Ascending aorta (tissue), 2 donors: ENCODE measurements around the gene POMT1. TPM values are rescaled to one million over a fixed set of nuclear protein-coding genes. Genes with fewer than 3 reads are reported as not detected.

ENCODE experiments used
- DNase-seq, 2 donors: peaks; one replicate each; pipeline ENCODE4 v3.0.0-alpha.2; 2019; ENCODE audit warnings: low spot score in 2 of 2
- H3K27ac ChIP-seq, 2 donors: fragments of 200-600 bp; sonication (generic); one replicate each; pipeline ENCODE4 v1.5.1; 2016 to 2017; ENCODE audit warnings: mild to moderate bottlenecking in 1 of 2
- H3K27me3 ChIP-seq: fragments of 200-600 bp; sonication (generic); one replicate; pipeline ENCODE4 v1.5.1; 2017
- H3K36me3 ChIP-seq, 2 donors: fragments of 200-600 bp; sonication (generic); one replicate each; pipeline ENCODE4 v1.5.1; 2016
- H3K4me1 ChIP-seq, 2 donors: fragments of 200-600 bp; sonication (generic); one replicate each; pipeline ENCODE4 v1.5.1; 2016 to 2017; ENCODE audit warnings: mild to moderate bottlenecking in 1 of 2
- H3K4me3 ChIP-seq, 2 donors: fragments of 200-600 bp; sonication (generic); one replicate each; pipeline ENCODE4 v1.5.1; 2016 to 2017; ENCODE audit warnings: mild to moderate bottlenecking in 1 of 2
- H3K9me3 ChIP-seq, 2 donors: fragments of 200-600 bp; sonication (generic); one replicate each; pipeline ENCODE4 v1.5.1; 2016
- intact Hi-C: fragments of 100-400 bp; cut with DNase I; formaldehyde crosslinking; loops from one replicate; pipeline ENCODE4 v1.15.1; 2023
- total RNA-seq: library from RNA; depleted of rRNA; stranded (reverse); fragments of >200 nt; gene quantifications from one replicate; pipeline ENCODE4 v1.1.0, GENCODE V29; 2016
- TF ChIP-seq, protein P1 (sequence below), 3 experiments: fragments of 200-600 bp in 2 of 3; fragments of 450-650 bp in 1 of 3; sonication (generic) in 2 of 3; IDR thresholded peaks; one replicate each; pipeline ENCODE4 v1.5.1; 2016 to 2019; ENCODE audit warnings: antibody characterized with exemption in 3 of 3, mild to moderate bottlenecking in 1 of 3, moderate library complexity in 1 of 3

The POMT1 gene
- total RNA-seq, 1 donor from 2014 or later, result 128 TPM

GRCh38 chr9:131474711-131475110 lies 28.0 kb upstream of the POMT1 start:
- Histone ChIP-seq H3K9me3 (no peaks in the 10 kb centered on the region), H3K36me3 (peaks cover 95 to 100% of the 10 kb centered on the region in 2 donors), H3K27me3 (no peaks in the 10 kb centered on the region), H3K27ac (no peak overlapping the region), H3K4me3 (no peak overlapping the region), H3K4me1 (no peaks in the 10 kb centered on the region)
- DNase-seq, result peak in 1 of 2 donors; percentile 50
- TF ChIP-seq, protein P1, sequence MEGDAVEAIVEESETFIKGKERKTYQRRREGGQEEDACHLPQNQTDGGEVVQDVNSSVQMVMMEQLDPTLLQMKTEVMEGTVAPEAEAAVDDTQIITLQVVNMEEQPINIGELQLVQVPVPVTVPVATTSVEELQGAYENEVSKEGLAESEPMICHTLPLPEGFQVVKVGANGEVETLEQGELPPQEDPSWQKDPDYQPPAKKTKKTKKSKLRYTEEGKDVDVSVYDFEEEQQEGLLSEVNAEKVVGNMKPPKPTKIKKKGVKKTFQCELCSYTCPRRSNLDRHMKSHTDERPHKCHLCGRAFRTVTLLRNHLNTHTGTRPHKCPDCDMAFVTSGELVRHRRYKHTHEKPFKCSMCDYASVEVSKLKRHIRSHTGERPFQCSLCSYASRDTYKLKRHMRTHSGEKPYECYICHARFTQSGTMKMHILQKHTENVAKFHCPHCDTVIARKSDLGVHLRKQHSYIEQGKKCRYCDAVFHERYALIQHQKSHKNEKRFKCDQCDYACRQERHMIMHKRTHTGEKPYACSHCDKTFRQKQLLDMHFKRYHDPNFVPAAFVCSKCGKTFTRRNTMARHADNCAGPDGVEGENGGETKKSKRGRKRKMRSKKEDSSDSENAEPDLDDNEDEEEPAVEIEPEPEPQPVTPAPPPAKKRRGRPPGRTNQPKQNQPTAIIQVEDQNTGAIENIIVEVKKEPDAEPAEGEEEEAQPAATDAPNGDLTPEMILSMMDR (IDR thresholded peaks at IDR 0.05), result no peak
- intact Hi-C loops, result loop anchor here (5.0 kb wide), 1 partner anchor 122 kb away; no protein-coding TSS in a partner anchor

DNA sequence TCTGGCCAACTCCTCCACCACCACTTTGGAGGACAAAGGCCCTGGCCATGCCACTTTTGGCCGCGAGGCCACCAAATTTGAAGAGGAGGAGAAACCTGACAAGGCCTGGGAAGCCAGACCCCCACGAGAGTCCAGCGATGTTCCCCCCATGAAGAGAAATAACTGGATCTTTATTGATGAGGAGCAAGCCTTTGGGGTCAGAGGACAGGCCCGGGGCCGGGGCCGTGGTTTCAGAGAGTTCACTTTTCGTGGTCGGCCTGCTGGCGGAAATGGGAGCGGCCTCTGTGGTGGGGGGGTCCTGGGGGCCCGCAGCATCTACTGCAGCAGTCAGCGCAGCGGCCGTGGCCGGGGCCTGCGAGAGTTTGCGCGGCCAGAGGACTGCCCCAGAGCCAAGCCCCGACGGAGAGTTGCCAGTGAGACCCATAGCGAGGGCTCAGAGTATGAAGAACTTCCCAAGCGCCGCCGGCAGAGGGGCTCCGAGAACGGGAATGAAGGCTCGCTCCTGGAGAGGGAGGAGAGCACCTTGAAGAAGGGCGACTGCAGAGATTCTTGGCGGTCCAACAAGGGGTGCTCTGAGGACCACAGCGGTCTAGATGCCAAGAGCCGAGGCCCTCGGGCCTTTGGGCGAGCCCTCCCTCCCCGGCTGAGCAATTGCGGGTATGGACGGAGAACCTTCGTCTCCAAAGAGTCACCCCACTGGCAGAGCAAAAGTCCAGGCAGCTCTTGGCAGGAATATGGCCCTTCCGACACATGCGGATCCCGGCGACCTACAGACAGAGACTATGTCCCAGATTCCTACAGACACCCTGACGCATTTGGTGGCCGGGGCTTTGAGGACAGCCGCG lies 27.4 kb upstream of the POMT1 start:
- Histone ChIP-seq H3K27ac (no peak overlapping the region), H3K36me3 (peaks cover 95 to 100% of the 10 kb centered on the region in 2 donors), H3K4me1 (no peaks in the 10 kb centered on the region), H3K9me3 (no peaks in the 10 kb centered on the region), H3K4me3 (no peak overlapping the region), H3K27me3 (no peaks in the 10 kb centered on the region)
- TF ChIP-seq, protein P1 (IDR thresholded peaks at IDR 0.05), result no peak
- intact Hi-C loops, result loop anchor here (5.0 kb wide), 1 partner anchor 123 kb away; no protein-coding TSS in a partner anchor
- peak in 1 of 2 donors; percentile 59 for DNase-seq

DNA sequence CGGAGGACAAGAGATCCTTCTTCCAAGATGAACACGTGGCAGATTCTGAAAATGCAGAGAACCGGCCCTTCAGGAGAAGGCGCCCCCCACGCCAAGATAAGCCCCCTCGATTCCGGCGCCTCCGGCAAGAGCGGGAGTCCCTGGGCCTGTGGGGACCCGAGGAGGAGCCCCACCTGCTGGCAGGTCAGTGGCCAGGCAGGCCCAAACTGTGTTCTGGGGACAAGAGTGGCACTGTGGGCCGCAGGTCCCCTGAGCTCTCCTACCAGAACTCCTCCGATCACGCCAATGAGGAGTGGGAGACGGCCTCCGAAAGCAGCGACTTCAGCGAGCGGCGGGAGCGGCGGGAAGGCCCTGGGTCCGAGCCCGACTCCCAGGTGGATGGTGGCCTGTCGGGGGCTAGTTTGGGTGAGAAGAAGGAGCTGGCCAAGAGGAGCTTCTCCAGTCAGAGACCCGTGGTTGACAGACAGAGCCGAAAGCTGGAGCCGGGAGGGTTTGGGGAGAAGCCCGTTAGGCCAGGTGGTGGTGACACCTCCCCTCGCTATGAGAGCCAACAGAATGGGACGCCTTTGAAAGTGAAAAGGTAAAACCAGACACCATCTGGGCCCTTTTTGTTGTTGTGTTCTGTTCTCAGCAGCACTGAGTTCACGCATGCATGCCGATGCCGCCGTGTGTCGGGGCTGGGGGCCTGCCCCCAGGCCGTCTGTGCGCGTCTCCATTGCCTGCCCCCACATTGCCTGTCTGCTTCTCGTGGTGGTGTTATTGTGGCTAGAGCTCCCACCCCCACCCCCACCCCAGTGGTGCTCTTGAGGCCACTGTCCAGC lies 26.6 kb upstream of the POMT1 start:
- H3K36me3 ChIP-seq, result peaks cover 91 to 98% of the 10 kb centered on the region in 2 donors
- intact Hi-C loops, result loop anchor here (5.0 kb wide), 1 partner anchor 124 kb away; no protein-coding TSS in a partner anchor

DNA sequence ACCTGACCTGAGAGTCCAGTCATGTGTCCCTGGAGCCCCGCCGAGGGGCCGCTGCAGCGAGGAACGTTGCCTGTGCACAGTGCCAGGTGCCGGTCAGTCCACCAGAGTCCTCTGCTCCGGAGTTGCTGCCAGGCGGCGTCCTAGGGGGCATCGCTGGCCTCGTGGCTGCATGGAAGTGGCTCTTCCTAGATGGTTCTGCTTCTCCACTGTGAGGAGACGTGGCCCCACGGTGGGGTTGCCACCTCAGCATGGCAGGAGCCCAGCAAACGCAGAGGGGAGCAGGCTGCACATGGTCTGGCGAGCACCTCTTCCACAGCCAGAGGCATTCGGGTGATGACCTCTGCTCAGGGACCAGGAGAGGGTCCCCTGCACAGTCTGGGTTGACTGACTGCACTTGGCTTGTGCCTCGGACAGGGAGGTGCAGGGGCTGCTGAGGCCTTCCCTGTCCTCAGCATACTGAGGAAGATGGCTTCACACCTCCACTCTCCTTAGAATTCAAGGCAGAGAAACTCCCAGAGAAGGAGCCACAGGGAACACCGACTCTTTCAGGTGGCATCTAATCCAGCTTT lies 25.9 kb upstream of the POMT1 start:
- DNase-seq, result peak in 1 of 2 donors; percentile 38
- H3K4me1 ChIP-seq, result no peaks in the 10 kb centered on the region
- peaks cover 91 to 98% of the 10 kb centered on the region in 2 donors for H3K36me3 ChIP-seq
- H3K4me3 ChIP-seq, result no peak overlapping the region
- intact Hi-C loops, result loop anchor here (5.0 kb wide), 1 partner anchor 125 kb away; no protein-coding TSS in a partner anchor
- H3K9me3 ChIP-seq, result no peaks in the 10 kb centered on the region
- H3K27me3 ChIP-seq, result no peaks in the 10 kb centered on the region
- TF ChIP-seq, protein P1 (IDR thresholded peaks at IDR 0.05), result no peak
- H3K27ac ChIP-seq, result no peak overlapping the region

More for the DNA sequence above, 26.6 kb upstream of the POMT1 start:
- TF ChIP-seq, protein P1 (IDR thresholded peaks at IDR 0.05), result peak in 2 of 3 experiments; percentile 5 to 41
- H3K4me3 ChIP-seq, result no peak overlapping the region
- no peak overlapping the region for H3K27ac ChIP-seq
- H3K9me3 ChIP-seq, result no peaks in the 10 kb centered on the region
- H3K27me3 ChIP-seq, result no peaks in the 10 kb centered on the region
- peak in 1 of 2 donors; percentile 58 for DNase-seq
- H3K4me1 ChIP-seq, result no peaks in the 10 kb centered on the region

GRCh38 chr9:131477367-131477766 lies 25.4 kb upstream of the POMT1 start:
- Histone ChIP-seq H3K4me1 (no peaks in the 10 kb centered on the region), H3K36me3 (peaks cover 91 to 98% of the 10 kb centered on the region in 2 donors), H3K27me3 (no peaks in the 10 kb centered on the region), H3K27ac (no peak overlapping the region), H3K4me3 (no peak overlapping the region), H3K9me3 (no peaks in the 10 kb centered on the region)
- TF ChIP-seq, protein P1 (IDR thresholded peaks at IDR 0.05), result no peak
- intact Hi-C loops, result loop anchor here (5.0 kb wide), 1 partner anchor 125 kb away; no protein-coding TSS in a partner anchor
- DNase-seq, result no peak
